Stimulated activated CD4-positive, alpha-beta T cell treated with anti-CD3 and anti-CD28 coated beads, Interleukin-12 subunit alpha, Interleukin-12 subunit beta, amount 100 ng/mL, for 48 hours (primary cell): ENCODE data around the gene GLA.

Experiments
- DNase-seq, 3 donors: peaks; one replicate each; pipeline ENCODE4 v3.0.0-alpha.2; 2020; ENCODE audit warnings: low read depth in 2 of 3, low spot score in 1 of 3

The GLA gene

GRCh38 chrX:101359966-101360365 lies 47.8 kb downstream of the GLA start:
- DNase-seq = no peak

GRCh38 chrX:101357166-101357795 lies 50.4 kb downstream of the GLA start:
- DNase-seq = no peak

- DNase-seq = no peak
Measured at GRCh38 chrX:101349193-101349562, 58.5 kb downstream of the GLA start.

- DNase-seq = peak; percentile 50 to 72 (median 64)
Measured at GRCh38 chrX:101348452-101349192, 59.1 kb downstream of the GLA start, which contains the start of gene TIMM8A. Gene TIMM8A, minus strand, starts transcription at chrX:101348742. Its CDS starts 78 bp downstream, at chrX:101348664.

- DNase-seq = no peak
Measured at GRCh38 chrX:101347859-101348451, 59.8 kb downstream of the GLA start.
